ENCODE measurements around the gene ARHGAP24. TPM values are rescaled to one million over a fixed set of nuclear protein-coding genes. Genes with fewer than 3 reads are reported as not detected.

ARHGAP24 gene
- 1.3 TPM for total RNA-seq (2021; ENCODE audit: unreplicated experiment)
- 0.85 and 1.1 TPM in 2 replicates for polyA plus RNA-seq (2012)
- Bru-seq, nascent RNA, result percentile 31 among the genes with signal in this experiment
- BruChase-seq, experiment 1, labeled RNA remaining after a 6-hour chase, result percentile 15 among the genes with signal in this experiment
- BruChase-seq, experiment 2, labeled RNA remaining after a 2-hour chase, result percentile 24 among the genes with signal in this experiment
- long read RNA-seq, result 0 reads

GRCh38 chr4:85474818-85475630, at the start of gene ARHGAP24:
Gene ARHGAP24, plus strand, starts transcription at chr4:85475150.
- peak; percentile 95 for ATAC-seq
- peak within 1 kb of the TSS; percentile 100 for H2AFZ ChIP-seq (ENCODE audit: low read depth, low read length, poor library complexity, severe bottlenecking)
- no peaks in the 10 kb centered on the region for H3K36me3 ChIP-seq (ENCODE audit: control insufficient read depth in 1 of 2, insufficient read depth in 2 of 2, low read length in 2 of 2)
- H4K20me1 ChIP-seq (ENCODE audit: insufficient read depth), result no peaks in the 10 kb centered on the region
- no peaks in the 10 kb centered on the region for H3K27me3 ChIP-seq (ENCODE audit: insufficient read depth, low read length)
- BruUV-seq (replicated peaks), result no TSS peak
- RAD21 ChIA-PET (ENCODE audit: low non-redundant PET in 1 of 2, low total read pairs in 2 of 2, uncharacterized antibody in 2 of 2, unreplicated experiment in 2 of 2), result no interaction called here
- TF ChIP-seq TCF7L2 (IDR thresholded peaks at IDR 0.05; ENCODE audit: borderline replicate concordance, extremely low read depth, insufficient read depth, insufficient read length) (peak; percentile 96), POLR2A (IDR thresholded peaks at IDR 0.05; ENCODE audit: borderline replicate concordance, extremely low read depth, insufficient read depth, insufficient read length) (no peak), CTCF (IDR thresholded peaks at IDR 0.05 in 2 of 3, conservative IDR thresholded peaks at IDR 0.05 in 1 of 3; ENCODE audit: borderline replicate concordance in 1 of 3, insufficient read depth in 1 of 3, low read depth in 2 of 3, low read length in 2 of 3) (no peak), CEBPB (IDR thresholded peaks at IDR 0.05; ENCODE audit: low read depth) (peak; percentile 79), CBX3 (IDR thresholded peaks at IDR 0.05; ENCODE audit: low read depth) (peak; percentile 29; the same call in 1 of the 2 replicates), ZFX (IDR thresholded peaks at IDR 0.05) (no peak), JUND (IDR thresholded peaks at IDR 0.05) (no peak), SIN3A (IDR thresholded peaks at IDR 0.05; ENCODE audit: low read depth) (0 out of 2 replicates have a peak, but pooled peaks have one; percentile 50), ATF3 (IDR thresholded peaks at IDR 0.05) (no peak), EZH2 (IDR thresholded peaks at IDR 0.05) (no peak), POLR2AphosphoS5 (IDR thresholded peaks at IDR 0.05; ENCODE audit: low read depth, low read length) (peak; percentile 21; the same call in 1 of the 2 replicates), SP1 (IDR thresholded peaks at IDR 0.05; ENCODE audit: low read depth) (no peak)
- H3K4me2 ChIP-seq (ENCODE audit: low read length), result peak within 1 kb of the TSS; percentile 99
- H3K9me3 ChIP-seq (ENCODE audit: control insufficient read depth in 1 of 2, insufficient read depth in 1 of 2, low read depth in 1 of 2, low read length in 2 of 2), result no peaks in the 10 kb centered on the region
- peaks cover 2 to 6% of the 10 kb centered on the region in 2 experiments; a peak in 3 of 4 replicates for H3K4me1 ChIP-seq (ENCODE audit: control insufficient read depth in 1 of 2, insufficient read depth in 2 of 2, low read length in 2 of 2)
- peak; percentile 70 for DNase-seq (ENCODE audit: low read depth, low spot score)
- H3K9ac ChIP-seq (ENCODE audit: low read length), result peak within 1 kb of the TSS; percentile 60
- H3K4me3 ChIP-seq (replicated peaks in 1 of 2; ENCODE audit: low read depth in 1 of 2, low read length in 2 of 2), result peak within 1 kb of the TSS; percentile 59 to 85
- no peaks in the 10 kb centered on the region for H3K79me2 ChIP-seq (ENCODE audit: insufficient read depth, low read length)
- no peaks in the 10 kb centered on the region for H3K9me2 ChIP-seq (ENCODE audit: insufficient read depth)
- intact Hi-C loops (cut with micrococcal nuclease), result loop anchor here (10.0 kb wide), 1 partner anchor 270 kb away; no protein-coding TSS in a partner anchor
- peak within 1 kb of the TSS; percentile 32; the same call in 1 of the 2 replicates for H3K27ac ChIP-seq (ENCODE audit: low read depth, low read length)
- CTCF ChIA-PET, result interaction anchor here (1.1 to 1.8 kb wide), 5 partner anchors 15 to 321 kb away, joined by 3 to 7 read pairs (median 3); no protein-coding TSS in a partner anchor
- POLR2A ChIA-PET, result interaction anchor here (0.8 to 1.5 kb wide), 5 partner anchors 8 to 268 kb away, joined by 3 to 7 read pairs (median 4); no protein-coding TSS in a partner anchor
